Fibroblast of villous mesenchyme (primary cell): ENCODE measurements around the gene ANKRD26. TPM values are rescaled to one million over a fixed set of nuclear protein-coding genes. Genes with fewer than 3 reads are reported as not detected.
"Not testable (repeated sequence)": the region's sequence is repeated elsewhere in the genome, so short reads cannot be mapped to it uniquely, and the experiment has no call there.

Experiments
- DNase-seq: peaks from one replicate; pipeline ENCODE4 v3.0.0-alpha.2; 2010; ENCODE audit warnings: low read depth
- H3K4me3 ChIP-seq: 2 replicates; pipeline ENCODE4 v1.5.1; 2011; ENCODE audit warnings: low read depth, mild to moderate bottlenecking, low read length
- CTCF ChIP-seq: IDR thresholded peaks from 2 replicates; pipeline ENCODE4 v1.5.1; 2012; ENCODE audit warnings: low read depth, mild to moderate bottlenecking, low read length; ENCODE audit not compliant: insufficient read depth
- total RNA-seq: library from RNA; depleted of rRNA; stranded (reverse); fragments of >200 nt; gene quantifications from 2 replicates; pipeline ENCODE4 v1.2.3, GENCODE V29; 2012

Gene ANKRD26
- total RNA-seq, 1 donor = 16.8 TPM

DNA sequence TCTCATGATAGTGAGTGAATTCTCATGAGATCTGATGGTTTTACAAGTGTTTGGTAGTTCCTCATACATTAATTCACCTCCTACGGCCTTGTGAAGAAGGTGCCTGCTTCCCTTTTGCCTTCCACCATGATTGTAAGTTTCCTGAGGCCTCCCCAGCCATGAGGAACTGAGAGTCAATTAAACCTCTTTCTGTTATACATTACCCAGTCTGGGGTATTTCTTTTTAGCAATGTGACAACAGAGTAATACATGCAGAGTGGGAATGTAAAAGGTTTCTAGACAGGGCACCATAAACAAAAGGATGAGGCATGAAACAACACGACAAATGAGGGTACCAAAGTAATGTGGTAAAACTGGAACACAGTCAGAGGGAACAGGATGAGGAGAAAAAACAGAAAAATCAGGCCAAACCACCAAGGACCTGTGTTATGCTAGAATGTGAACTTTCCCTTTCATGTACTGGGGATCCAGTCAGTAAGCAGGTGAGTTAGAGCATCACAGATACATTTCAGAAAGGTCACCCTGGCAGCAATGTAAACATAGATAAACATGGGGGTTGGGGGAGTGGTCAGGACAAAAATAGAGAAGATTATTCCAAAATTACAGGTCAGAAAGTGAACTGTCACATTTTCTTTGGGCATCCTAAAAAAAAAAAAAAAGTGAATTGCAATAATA is 31.9 kb downstream of the ANKRD26 start:
- no peak for TF ChIP-seq CTCF
- H3K4me3 ChIP-seq = no peak overlapping the region
- no peak for DNase-seq

- no peak overlapping the region for H3K4me3 ChIP-seq
- no peak for TF ChIP-seq CTCF
- DNase-seq = no peak
Measured at GRCh38 chr10:27065084-27065483, 35.2 kb downstream of the ANKRD26 start.

DNA sequence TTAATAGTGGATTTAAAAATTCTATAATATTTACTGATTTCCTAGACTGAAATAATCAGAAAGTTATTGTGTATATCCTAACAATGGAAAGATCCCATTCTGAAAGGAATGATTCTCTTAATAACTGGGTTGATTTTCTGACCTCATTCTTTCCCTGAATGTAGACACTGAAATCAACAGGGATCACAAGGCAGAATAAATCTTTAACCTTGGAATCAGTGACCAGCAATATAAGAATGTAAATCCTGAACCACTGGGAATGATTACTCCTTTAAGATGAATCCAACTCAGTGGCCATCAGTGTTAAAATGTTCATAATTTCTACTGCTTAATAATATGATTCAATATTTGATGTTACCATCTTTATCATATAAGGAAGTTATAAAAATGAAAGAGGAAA is 47.6 kb downstream of the ANKRD26 start:
- no peak for TF ChIP-seq CTCF
- H3K4me3 ChIP-seq = no peak overlapping the region
- DNase-seq = no peak

DNA sequence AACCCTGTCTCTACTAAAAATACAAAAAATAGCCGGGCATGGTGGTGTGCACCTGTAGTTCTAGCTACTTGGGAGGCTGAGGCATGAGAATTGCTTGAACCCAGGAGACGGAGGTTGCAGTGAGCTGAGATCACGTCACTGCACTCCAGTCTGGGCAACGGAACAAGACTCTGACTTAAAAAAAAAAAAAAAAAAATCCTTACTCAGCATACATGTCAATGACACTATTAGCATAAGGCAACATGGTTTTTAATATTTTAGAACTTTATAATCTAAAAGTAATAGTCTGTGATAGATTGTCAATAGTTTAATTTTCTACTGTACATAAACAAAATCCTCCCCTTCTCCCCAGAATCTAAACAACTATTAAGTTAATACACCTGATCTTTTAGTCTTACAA is 55.0 kb downstream of the ANKRD26 start:
- H3K4me3 ChIP-seq, DNase-seq: not testable (repeated sequence)

DNA sequence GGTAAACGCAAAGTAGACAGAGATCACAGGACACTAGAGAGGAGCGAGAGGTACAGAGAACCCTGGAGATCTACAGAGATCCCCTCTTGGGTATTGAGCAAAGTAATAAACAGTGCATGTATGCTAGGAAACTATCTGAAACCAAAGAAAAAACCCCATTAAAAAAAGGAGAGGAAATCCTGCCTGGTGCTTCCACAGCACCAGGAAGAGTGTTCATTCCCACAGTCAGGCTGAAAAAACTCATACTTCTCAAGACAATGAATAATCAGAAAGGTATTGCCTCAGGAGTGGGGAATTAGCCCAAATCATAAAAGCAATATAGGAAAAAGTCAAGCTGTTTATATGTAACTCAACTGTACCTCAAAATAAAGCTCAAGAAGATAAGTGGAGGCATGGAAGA is 59.1 kb downstream of the ANKRD26 start:
- TF ChIP-seq CTCF = no peak
- no peak overlapping the region for H3K4me3 ChIP-seq
- no peak for DNase-seq

GRCh38 chr10:27038168-27038567 is 62.1 kb downstream of the ANKRD26 start:
- no peak for DNase-seq
- TF ChIP-seq CTCF = no peak
- H3K4me3 ChIP-seq = no peak overlapping the region

- TF ChIP-seq CTCF = no peak
Measured at GRCh38 chr10:27035163-27035562, 65.1 kb downstream of the ANKRD26 start.

GRCh38 chr10:27030060-27030459 is 70.2 kb downstream of the ANKRD26 start:
- TF ChIP-seq CTCF = no peak
- peak; percentile 8 for DNase-seq
- no peak overlapping the region for H3K4me3 ChIP-seq

More at GRCh38 chr10:27035163-27035562, 65.1 kb downstream of the ANKRD26 start:
- H3K4me3 ChIP-seq = no peak overlapping the region
- no peak for DNase-seq
